Calu3 (cell line): ENCODE measurements around the gene GIGYF1. TPM values are rescaled to one million over a fixed set of nuclear protein-coding genes. Genes with fewer than 3 reads are reported as not detected.

Source experiments
- BruUV-seq: library from RNA; stranded (reverse); fragments of 400-500 nt; replicated peaks from 2 replicates; lab custom pipeline; 2021; lab: Mats Ljungman, UMichigan
- CTCF ChIA-PET: fragments of 300-600 bp; sonication (Branson Sonifier 250); formaldehyde crosslinking; loops from one replicate; lab custom pipeline; 2022; ENCODE audit warnings: antibody characterized with exemption; lab: Charles Lee
- DNase-seq: peaks from one replicate; pipeline ENCODE4 v3.0.0; 2022
- H3K27ac Mint-ChIP-seq: one replicate; pipeline ENCODE4 v1.8.0; 2022; ENCODE audit warnings: mixed read lengths; ENCODE audit not compliant: unreplicated experiment
- H3K27me3 Mint-ChIP-seq: one replicate; pipeline ENCODE4 v1.8.0; 2022; ENCODE audit warnings: mixed read lengths; ENCODE audit not compliant: unreplicated experiment
- H3K36me3 Mint-ChIP-seq: one replicate; pipeline ENCODE4 v1.8.0; 2022; ENCODE audit warnings: mild to moderate bottlenecking, moderate library complexity, mixed read lengths; ENCODE audit not compliant: insufficient read depth, unreplicated experiment
- H3K4me1 Mint-ChIP-seq: one replicate; pipeline ENCODE4 v1.8.0; 2022; ENCODE audit warnings: mild to moderate bottlenecking, low read depth, mixed read lengths; ENCODE audit not compliant: unreplicated experiment
- H3K4me3 Mint-ChIP-seq: one replicate; pipeline ENCODE4 v1.8.0; 2022; ENCODE audit warnings: mild to moderate bottlenecking, low read depth, moderate library complexity, mixed read lengths; ENCODE audit not compliant: unreplicated experiment
- H3K9me3 Mint-ChIP-seq: one replicate; pipeline ENCODE4 v1.8.0; 2022; ENCODE audit warnings: low read depth, mixed read lengths; ENCODE audit not compliant: unreplicated experiment
- intact Hi-C: fragments of 100-400 bp; cut with micrococcal nuclease; formaldehyde crosslinking; loops from one replicate; pipeline ENCODE4 v1.10.0; 2022; ENCODE audit not compliant: unreplicated experiment
- total RNA-seq: library from RNA; stranded (reverse); gene quantifications from 2 replicates; pipeline ENCODE4 v1.2.3, GENCODE V29; 2022
- TF ChIP-seq, protein P1 (sequence below): fragments of 200-600 bp; IDR thresholded peaks from one replicate; pipeline ENCODE4 v1.8.0; 2022; ENCODE audit warnings: antibody characterized with exemption; ENCODE audit not compliant: unreplicated experiment

GIGYF1 gene
- total RNA-seq, 1 experiment from 2014 or later: 30.8 TPM

DNA sequence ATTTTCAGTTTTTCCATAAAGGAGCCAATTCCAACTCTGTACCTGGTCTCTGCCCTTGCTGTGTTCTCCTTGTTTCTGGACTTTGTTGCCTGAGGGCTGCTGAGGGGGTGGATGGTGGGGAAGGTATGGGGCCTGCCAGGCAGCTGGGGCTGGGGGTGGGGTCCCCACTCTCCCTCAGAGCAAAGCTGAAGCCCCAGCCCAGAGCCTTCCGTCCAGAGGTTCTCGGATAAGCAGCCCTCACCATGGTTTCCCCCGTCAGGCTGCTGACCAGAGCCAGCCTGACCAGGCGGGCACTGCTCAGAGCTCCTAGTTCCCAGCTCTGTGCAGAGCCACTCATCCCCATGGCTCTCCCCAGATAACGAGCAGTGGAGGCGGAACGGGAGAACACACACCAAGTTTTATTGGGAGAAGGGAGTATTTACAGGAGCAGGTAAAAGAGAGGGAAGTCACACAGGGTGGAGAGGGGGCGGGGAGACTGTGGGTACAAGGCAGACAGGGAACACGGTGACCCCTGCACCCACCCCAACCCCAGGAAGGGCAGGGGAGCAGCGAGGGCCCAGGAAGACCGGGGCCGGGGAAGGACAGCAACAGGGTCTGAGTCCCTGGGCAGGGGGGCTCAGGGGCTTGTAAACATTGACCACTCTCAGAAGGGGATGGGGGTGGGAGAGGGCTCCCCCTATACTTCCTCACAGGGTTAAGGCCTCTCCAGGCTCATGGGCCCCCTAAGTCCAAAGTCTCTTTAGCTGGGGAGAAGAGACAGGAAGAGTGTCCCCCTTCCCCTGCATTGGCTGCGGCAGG lies 14.7 kb downstream of the GIGYF1 start:
- Mint-ChIP-seq H3K27me3 (no peaks in the 10 kb centered on the region), H3K4me1 (no peaks in the 10 kb centered on the region), H3K27ac (no peak overlapping the region), H3K4me3 (no peak overlapping the region), H3K36me3 (peaks cover 68% of the 10 kb centered on the region), H3K9me3 (no peaks in the 10 kb centered on the region)
- CTCF ChIA-PET: interaction anchor here (0.7 kb wide), 1 partner anchor 154 kb away, joined by 4 read pairs; no protein-coding TSS in a partner anchor
- intact Hi-C loops: no loop called here
- no TSS peak for BruUV-seq
- no peak for DNase-seq
- TF ChIP-seq, protein P1, sequence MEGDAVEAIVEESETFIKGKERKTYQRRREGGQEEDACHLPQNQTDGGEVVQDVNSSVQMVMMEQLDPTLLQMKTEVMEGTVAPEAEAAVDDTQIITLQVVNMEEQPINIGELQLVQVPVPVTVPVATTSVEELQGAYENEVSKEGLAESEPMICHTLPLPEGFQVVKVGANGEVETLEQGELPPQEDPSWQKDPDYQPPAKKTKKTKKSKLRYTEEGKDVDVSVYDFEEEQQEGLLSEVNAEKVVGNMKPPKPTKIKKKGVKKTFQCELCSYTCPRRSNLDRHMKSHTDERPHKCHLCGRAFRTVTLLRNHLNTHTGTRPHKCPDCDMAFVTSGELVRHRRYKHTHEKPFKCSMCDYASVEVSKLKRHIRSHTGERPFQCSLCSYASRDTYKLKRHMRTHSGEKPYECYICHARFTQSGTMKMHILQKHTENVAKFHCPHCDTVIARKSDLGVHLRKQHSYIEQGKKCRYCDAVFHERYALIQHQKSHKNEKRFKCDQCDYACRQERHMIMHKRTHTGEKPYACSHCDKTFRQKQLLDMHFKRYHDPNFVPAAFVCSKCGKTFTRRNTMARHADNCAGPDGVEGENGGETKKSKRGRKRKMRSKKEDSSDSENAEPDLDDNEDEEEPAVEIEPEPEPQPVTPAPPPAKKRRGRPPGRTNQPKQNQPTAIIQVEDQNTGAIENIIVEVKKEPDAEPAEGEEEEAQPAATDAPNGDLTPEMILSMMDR: no peak

DNA sequence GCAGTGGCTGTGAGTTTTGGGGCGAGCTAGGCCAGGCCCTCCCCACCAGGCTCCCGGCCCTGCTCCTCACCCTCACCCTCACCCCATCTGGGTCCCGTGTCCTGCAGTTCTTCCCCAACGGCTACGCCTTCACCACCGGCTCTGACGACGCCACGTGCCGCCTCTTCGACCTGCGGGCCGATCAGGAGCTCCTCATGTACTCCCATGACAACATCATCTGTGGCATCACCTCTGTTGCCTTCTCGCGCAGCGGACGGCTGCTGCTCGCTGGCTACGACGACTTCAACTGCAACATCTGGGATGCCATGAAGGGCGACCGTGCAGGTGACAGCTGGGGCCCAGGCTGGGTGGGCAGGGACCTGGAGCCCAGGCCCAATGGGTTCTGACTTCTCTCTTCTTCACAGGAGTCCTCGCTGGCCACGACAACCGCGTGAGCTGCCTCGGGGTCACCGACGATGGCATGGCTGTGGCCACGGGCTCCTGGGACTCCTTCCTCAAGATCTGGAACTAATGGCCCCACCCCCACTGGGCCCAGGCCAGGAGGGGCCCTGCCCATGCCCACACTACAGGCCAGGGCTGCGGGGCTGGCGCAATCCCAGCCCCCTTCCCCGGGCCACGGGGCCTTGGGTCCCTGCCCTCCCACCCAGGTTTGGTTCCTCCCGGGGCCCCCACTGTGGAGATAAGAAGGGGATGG lies 15.6 kb downstream of the GIGYF1 start:
- BruUV-seq: TSS peak; percentile 50
- peaks cover 76% of the 10 kb centered on the region for H3K36me3 Mint-ChIP-seq
- H3K4me3 Mint-ChIP-seq: no peak overlapping the region
- no peaks in the 10 kb centered on the region for H3K4me1 Mint-ChIP-seq
- no peaks in the 10 kb centered on the region for H3K27me3 Mint-ChIP-seq
- peak overlapping the region; percentile 50 for H3K27ac Mint-ChIP-seq
- CTCF ChIA-PET: no interaction called here
- no peak for DNase-seq
- TF ChIP-seq, protein P1: no peak
- intact Hi-C loops: no loop called here
- H3K9me3 Mint-ChIP-seq: no peaks in the 10 kb centered on the region

DNA sequence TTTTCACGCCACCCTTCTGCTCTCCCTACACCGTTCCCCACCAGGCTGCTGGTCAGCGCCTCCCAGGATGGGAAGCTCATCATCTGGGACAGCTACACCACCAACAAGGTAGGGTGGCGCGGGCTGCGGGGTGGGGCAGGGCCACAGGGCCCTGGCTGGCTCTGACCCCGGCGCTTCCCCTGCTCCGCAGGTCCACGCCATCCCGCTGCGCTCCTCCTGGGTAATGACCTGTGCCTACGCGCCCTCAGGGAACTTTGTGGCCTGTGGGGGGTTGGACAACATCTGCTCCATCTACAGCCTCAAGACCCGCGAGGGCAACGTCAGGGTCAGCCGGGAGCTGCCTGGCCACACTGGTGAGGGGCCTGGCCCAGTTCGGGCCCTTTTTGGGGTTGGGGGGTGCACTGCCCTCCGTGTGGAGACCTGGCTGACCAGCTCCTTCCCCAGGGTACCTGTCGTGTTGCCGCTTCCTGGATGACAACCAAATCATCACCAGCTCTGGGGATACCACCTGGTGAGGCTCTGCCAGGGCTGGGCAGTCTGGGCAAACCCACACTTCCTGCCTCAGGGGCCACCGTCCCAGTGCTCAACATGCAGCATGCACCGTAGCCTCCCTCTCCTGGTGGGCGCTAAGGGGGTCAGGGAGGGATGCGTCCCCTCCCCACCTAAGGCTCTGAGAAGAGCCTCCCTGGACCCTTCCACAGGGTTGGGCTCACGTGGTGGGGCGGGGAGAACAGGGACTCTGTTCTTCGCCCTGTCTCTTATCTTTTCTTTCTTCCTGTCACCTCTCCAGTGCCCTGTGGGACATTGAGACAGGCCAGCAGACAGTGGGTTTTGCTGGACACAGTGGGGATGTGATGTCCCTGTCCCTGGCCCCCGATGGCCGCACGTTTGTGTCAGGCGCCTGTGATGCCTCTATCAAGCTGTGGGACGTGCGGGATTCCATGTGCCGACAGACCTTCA lies 16.5 kb downstream of the GIGYF1 start:
- Mint-ChIP-seq H3K27me3 (no peaks in the 10 kb centered on the region), H3K4me3 (no peak overlapping the region), H3K36me3 (peaks cover 74% of the 10 kb centered on the region), H3K4me1 (no peaks in the 10 kb centered on the region), H3K27ac (peak overlapping the region; percentile 50), H3K9me3 (no peaks in the 10 kb centered on the region)
- CTCF ChIA-PET: interaction anchor here (0.6 kb wide), 2 partner anchors 179 to 328 kb away, joined by 3 to 4 read pairs; no protein-coding TSS in a partner anchor
- TF ChIP-seq, protein P1: no peak
- no TSS peak for BruUV-seq
- DNase-seq: no peak
- intact Hi-C loops: no loop called here
